Left lung (tissue), 10 donors: ENCODE measurements around the gene SHD. TPM values are rescaled to one million over a fixed set of nuclear protein-coding genes. Genes with fewer than 3 reads are reported as not detected.
"Not testable (repeated sequence)": the region's sequence is repeated elsewhere in the genome, so short reads cannot be mapped to it uniquely, and the experiment has no call there.

ENCODE experiments used
- ATAC-seq: fragments of 200-7000 bp; cut with Tn5 transposase; one replicate; pipeline ENCODE4 v1.9.1; 2020; ENCODE audit warnings: moderate library complexity
- DNase-seq, 4 donors: peaks; one replicate each; pipeline ENCODE4 v3.0.0-alpha.2; 2013 to 2020
- H3K27ac ChIP-seq, 2 donors: fragments of 200-600 bp; sonication (generic) in 1 of 2; one replicate each; pipeline versions ENCODE4 v1.5.0 to v1.8.0; 2020 to 2021
- H3K27me3 ChIP-seq, 2 donors: fragments of 200-600 bp; sonication (generic) in 1 of 2; one replicate each; pipeline versions ENCODE4 v1.5.0 to v1.8.0; 2020 to 2021
- H3K36me3 ChIP-seq, 2 donors: fragments of 200-600 bp; sonication (generic) in 1 of 2; one replicate each; pipeline versions ENCODE4 v1.5.0 to v1.8.0; 2020 to 2021
- H3K4me1 ChIP-seq, 2 donors: fragments of 200-600 bp; one replicate each; pipeline ENCODE4 v1.8.0; 2021
- H3K4me3 ChIP-seq, 2 donors: fragments of 200-600 bp; sonication (generic) in 1 of 2; one replicate each; pipeline versions ENCODE4 v1.5.0 to v1.8.0; 2020 to 2021; ENCODE audit warnings: mild to moderate bottlenecking in 1 of 2
- H3K9me3 ChIP-seq, 2 donors: fragments of 200-600 bp; sonication (generic) in 1 of 2; one replicate each; pipeline versions ENCODE4 v1.5.0 to v1.8.0; 2020 to 2021
- intact Hi-C, 2 donors: fragments of 100-400 bp; cut with DNase I; formaldehyde crosslinking; loops; one replicate each; pipeline versions ENCODE4 v1.11.2 to v1.14.2; 2022
- polyA plus RNA-seq, 6 donors: library from polyadenylated mRNA; unstranded; fragments of 120-200 nt; gene quantifications; one replicate each; pipeline ENCODE4 v1.2.1, GENCODE V29; 2013; ENCODE audit not compliant: insufficient read length in 6 of 6
- total RNA-seq, 2 donors: library from RNA; stranded (reverse); fragmentation: NEBNext Ultra II Directional; extraction: Animal tissue kit (Norgen Biotek cat#: 25700); gene quantifications; one replicate each; pipeline ENCODE4 v1.2.1, GENCODE V29; 2021
- TF ChIP-seq, protein P1 (sequence below), 2 donors: fragments of 200-600 bp; sonication (generic) in 1 of 2; IDR thresholded peaks; one replicate each; pipeline versions ENCODE4 v1.5.0 to v1.8.0; 2021; ENCODE audit warnings: antibody characterized with exemption in 2 of 2
- donor health status: DM: no; HTN: yes; CAD: no.
- donor health status: DM: no; HTN: no; CAD: no.

Gene SHD
- total and polyA plus RNA-seq, 8 donors: 0.21 to 0.28 (median 0.21) TPM; not detected in 3

GRCh38 chr19:4326215-4326836 is 47.3 kb downstream of the SHD start:
- DNase-seq: peak in 1 of 4 donors; percentile 22
- peaks cover 0 to 32% of the 10 kb centered on the region in 2 donors for H3K27me3 ChIP-seq
- TF ChIP-seq, protein P1, sequence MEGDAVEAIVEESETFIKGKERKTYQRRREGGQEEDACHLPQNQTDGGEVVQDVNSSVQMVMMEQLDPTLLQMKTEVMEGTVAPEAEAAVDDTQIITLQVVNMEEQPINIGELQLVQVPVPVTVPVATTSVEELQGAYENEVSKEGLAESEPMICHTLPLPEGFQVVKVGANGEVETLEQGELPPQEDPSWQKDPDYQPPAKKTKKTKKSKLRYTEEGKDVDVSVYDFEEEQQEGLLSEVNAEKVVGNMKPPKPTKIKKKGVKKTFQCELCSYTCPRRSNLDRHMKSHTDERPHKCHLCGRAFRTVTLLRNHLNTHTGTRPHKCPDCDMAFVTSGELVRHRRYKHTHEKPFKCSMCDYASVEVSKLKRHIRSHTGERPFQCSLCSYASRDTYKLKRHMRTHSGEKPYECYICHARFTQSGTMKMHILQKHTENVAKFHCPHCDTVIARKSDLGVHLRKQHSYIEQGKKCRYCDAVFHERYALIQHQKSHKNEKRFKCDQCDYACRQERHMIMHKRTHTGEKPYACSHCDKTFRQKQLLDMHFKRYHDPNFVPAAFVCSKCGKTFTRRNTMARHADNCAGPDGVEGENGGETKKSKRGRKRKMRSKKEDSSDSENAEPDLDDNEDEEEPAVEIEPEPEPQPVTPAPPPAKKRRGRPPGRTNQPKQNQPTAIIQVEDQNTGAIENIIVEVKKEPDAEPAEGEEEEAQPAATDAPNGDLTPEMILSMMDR (IDR thresholded peaks at IDR 0.05): no peak
- ATAC-seq: no peak
- H3K27ac ChIP-seq: no peak overlapping the region
- intact Hi-C loops: no loop called here
- peaks cover 0 to 12% of the 10 kb centered on the region in 2 donors for H3K9me3 ChIP-seq
- H3K36me3 ChIP-seq: no peaks in the 10 kb centered on the region
- H3K4me3 ChIP-seq: no peak overlapping the region
- H3K4me1 ChIP-seq: peaks cover 3 to 21% of the 10 kb centered on the region in 2 donors

DNA sequence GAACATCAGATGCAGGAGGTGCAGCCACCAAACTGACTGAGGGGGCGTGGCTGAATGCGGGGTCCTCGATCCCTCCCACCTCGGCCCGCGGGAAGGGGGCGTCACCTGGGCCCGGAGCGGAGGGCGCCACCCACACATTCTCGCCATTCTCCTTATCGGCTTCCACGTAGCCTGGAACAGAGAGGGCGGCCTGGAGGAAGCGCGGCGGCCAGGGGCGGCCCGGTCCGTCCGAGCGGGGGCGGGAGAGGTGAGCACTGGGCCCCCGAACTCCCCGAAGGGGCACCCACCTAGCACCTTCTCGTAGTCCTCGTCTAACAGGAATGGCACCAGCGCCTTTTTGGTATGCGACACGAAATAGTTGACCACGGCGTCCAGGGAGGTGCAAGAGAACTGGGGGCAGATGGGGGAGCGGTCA is 47.8 kb downstream of the SHD start:
- TF ChIP-seq, protein P1 (IDR thresholded peaks at IDR 0.05): no peak
- no peak for ATAC-seq
- Histone ChIP-seq H3K4me1 (peaks cover 3 to 21% of the 10 kb centered on the region in 2 donors), H3K27me3 (peaks cover 0 to 32% of the 10 kb centered on the region in 2 donors), H3K27ac (no peak overlapping the region), H3K4me3 (no peak overlapping the region), H3K36me3 (no peaks in the 10 kb centered on the region), H3K9me3 (peaks cover 0 to 6% of the 10 kb centered on the region in 2 donors)
- DNase-seq: peak in 1 of 4 donors; percentile 70
- intact Hi-C loops: no loop called here

DNA sequence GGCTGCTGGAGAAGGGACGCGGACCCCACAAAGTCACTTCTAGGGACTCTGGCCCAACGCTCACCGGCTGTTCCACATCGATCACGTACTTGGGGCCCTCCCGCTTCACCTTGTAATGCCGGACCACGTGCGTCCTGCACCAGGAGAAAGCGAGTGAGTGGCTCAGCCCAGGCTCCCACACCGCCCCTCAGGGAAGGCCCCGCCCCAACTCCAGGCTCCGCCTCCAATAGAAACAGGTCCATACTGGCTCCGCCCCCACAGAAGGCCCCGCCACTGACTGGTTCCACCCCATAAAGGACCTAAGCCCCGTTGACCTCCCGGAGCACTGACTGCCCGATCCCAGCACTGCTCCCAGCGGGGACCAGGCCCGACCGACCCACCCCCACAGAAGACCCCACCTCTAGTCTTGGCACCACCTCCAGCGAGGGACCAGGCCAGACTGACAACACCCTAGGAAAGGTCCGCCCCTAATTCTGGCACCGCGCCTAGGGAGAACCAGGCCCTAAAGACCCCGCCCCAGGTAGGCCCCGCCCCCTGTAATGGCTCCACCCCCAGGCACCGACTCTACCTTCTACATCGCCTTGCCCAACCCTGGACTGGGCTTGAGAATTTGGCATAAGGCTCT is 48.3 kb downstream of the SHD start:
- TF ChIP-seq, protein P1 (IDR thresholded peaks at IDR 0.05): no peak
- Histone ChIP-seq H3K4me3 (peak overlapping the region; percentile 33 to 34), H3K4me1 (peaks cover 3 to 21% of the 10 kb centered on the region in 2 donors), H3K27me3 (peaks cover 0 to 32% of the 10 kb centered on the region in 2 donors), H3K9me3 (peaks cover 0 to 3% of the 10 kb centered on the region in 2 donors), H3K36me3 (no peaks in the 10 kb centered on the region), H3K27ac (no peak overlapping the region)
- intact Hi-C loops: no loop called here
- DNase-seq (peak in 3 of 4 donors; percentile 64 to 88 (median 73)), ATAC-seq (peak; percentile 58)

DNA sequence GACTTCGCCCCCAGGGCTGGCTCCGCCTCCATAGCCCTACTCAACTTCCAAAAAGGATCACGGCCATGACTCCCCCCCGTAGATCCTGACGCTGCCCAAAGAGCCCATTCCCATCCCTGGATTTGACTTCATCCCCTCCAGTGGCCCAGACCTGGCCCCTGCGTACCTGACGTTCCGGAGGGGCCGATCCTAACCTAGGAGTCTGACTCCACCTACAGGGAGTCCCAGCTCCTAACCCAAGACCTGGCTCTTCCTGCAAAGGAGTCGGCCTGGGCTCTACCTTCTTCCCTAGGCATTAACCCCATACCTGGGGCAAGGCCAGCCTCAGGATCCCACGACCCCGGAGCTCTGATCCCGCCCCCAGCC is 48.8 kb downstream of the SHD start:
- peaks cover 0 to 32% of the 10 kb centered on the region in 2 donors for H3K27me3 ChIP-seq
- no peak overlapping the region for H3K27ac ChIP-seq
- H3K36me3 ChIP-seq: no peaks in the 10 kb centered on the region
- peak overlapping the region; percentile 33 to 34 for H3K4me3 ChIP-seq
- ATAC-seq: peak; percentile 33
- intact Hi-C loops: no loop called here
- H3K9me3 ChIP-seq: no peaks in the 10 kb centered on the region
- peak in 1 of 4 donors; percentile 20 for DNase-seq
- peaks cover 3 to 21% of the 10 kb centered on the region in 2 donors for H3K4me1 ChIP-seq
- TF ChIP-seq, protein P1 (IDR thresholded peaks at IDR 0.05): no peak

DNA sequence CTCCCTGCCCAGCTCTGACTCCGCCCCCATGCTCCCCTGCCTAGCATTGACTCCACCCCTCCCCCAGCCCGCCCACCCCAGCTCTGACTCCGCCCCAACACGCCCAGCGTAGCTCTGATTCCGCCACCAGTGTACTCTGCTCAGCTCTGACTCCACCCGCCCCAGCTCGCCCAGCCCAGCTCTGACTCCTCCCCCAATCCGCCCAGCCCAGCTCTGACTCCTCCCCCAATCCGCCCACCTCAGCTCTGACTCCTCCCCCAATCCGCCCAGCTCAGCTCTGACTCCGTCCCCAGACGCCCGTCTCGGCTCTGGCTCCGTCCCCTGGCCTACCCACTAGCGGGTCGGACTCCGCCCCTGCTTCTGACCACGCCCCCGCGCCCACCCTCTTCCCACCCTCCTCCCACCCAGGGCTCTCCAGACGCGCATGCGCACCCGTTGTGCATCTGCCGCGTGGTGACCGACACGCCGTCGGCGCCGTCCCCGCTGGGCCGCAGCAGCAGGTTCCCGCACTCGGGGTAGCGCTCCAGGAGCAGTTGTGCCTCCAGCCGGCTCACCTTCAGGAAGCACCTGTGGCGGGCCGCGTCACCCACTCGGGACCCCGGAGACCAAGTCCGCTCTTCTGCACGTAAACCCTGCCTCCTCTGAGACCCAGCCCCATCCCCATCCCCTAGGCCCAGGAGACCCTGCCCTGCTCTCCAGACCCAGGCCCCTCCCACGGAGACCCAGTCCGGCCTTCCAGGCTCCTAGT is 49.4 kb downstream of the SHD start:
- peak; percentile 91 for ATAC-seq
- Histone ChIP-seq H3K9me3 (no peaks in the 10 kb centered on the region), H3K4me1 (peaks cover 3 to 21% of the 10 kb centered on the region in 2 donors), H3K36me3 (no peaks in the 10 kb centered on the region), H3K27me3 (peaks cover 0 to 32% of the 10 kb centered on the region in 2 donors), H3K27ac (no peak overlapping the region), H3K4me3 (peak overlapping the region; percentile 33 to 35)
- TF ChIP-seq, protein P1 (IDR thresholded peaks at IDR 0.05): no peak
- DNase-seq: peak; percentile 91 to 97 (median 95)
- intact Hi-C loops: no loop called here

GRCh38 chr19:4328991-4329681 is 50.1 kb downstream of the SHD start:
- intact Hi-C loops, H3K36me3 ChIP-seq, ATAC-seq, H3K9me3 ChIP-seq, H3K27ac ChIP-seq: not testable (repeated sequence)
- DNase-seq: peak in 1 of 4 donors; percentile 67
- Histone ChIP-seq H3K4me3 (peak overlapping the region; percentile 25 to 35), H3K27me3 (peaks cover 0 to 32% of the 10 kb centered on the region in 2 donors), H3K4me1 (peaks cover 3 to 21% of the 10 kb centered on the region in 2 donors)
